ENCODE results near the gene VSTM2B.

DNA sequence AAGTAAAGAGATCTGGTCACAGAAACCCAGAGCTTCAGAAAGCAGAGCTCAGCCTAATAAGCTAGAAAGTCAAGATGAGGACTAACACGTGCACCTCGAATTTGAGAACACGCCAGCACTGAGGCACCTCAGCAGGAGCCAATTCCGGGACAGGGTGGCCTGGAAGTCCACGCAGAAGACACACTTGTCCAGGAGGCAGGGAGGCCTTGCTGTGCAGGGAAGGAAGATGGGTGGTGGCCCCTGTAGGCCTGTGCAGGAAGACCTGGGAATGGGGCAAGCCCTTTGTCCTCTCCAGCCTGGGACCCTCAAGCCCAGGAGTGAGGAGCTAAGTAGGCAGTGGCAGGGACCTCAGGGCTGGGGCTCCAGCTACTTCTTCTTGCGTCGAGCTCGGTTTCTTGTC lies 16.3 kb upstream of the VSTM2B start:
- TF ChIP-seq, protein P1, sequence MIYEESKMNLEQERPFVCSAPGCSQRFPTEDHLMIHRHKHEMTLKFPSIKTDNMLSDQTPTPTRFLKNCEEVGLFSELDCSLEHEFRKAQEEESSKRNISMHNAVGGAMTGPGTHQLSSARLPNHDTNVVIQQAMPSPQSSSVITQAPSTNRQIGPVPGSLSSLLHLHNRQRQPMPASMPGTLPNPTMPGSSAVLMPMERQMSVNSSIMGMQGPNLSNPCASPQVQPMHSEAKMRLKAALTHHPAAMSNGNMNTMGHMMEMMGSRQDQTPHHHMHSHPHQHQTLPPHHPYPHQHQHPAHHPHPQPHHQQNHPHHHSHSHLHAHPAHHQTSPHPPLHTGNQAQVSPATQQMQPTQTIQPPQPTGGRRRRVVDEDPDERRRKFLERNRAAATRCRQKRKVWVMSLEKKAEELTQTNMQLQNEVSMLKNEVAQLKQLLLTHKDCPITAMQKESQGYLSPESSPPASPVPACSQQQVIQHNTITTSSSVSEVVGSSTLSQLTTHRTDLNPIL (CRISPR knock-in tag; IDR thresholded peaks at IDR 0.05; ENCODE audit: low read depth) = no peak
- no peak for TF ChIP-seq ISL1 (CRISPR knock-in tag; IDR thresholded peaks at IDR 0.05)
- TF ChIP-seq, protein P2, sequence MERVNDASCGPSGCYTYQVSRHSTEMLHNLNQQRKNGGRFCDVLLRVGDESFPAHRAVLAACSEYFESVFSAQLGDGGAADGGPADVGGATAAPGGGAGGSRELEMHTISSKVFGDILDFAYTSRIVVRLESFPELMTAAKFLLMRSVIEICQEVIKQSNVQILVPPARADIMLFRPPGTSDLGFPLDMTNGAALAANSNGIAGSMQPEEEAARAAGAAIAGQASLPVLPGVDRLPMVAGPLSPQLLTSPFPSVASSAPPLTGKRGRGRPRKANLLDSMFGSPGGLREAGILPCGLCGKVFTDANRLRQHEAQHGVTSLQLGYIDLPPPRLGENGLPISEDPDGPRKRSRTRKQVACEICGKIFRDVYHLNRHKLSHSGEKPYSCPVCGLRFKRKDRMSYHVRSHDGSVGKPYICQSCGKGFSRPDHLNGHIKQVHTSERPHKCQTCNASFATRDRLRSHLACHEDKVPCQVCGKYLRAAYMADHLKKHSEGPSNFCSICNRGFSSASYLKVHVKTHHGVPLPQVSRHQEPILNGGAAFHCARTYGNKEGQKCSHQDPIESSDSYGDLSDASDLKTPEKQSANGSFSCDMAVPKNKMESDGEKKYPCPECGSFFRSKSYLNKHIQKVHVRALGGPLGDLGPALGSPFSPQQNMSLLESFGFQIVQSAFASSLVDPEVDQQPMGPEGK (CRISPR knock-in tag; IDR thresholded peaks at IDR 0.05; ENCODE audit: borderline replicate concordance) = no peak
- no peak for TF ChIP-seq RARB (CRISPR knock-in tag; IDR thresholded peaks at IDR 0.05)
- TF ChIP-seq ZFP30 (CRISPR knock-in tag; IDR thresholded peaks at IDR 0.05) = no peak
- TF ChIP-seq GLIS3 (CRISPR knock-in tag; IDR thresholded peaks at IDR 0.05) = no peak
- TF ChIP-seq ZNF8 (CRISPR knock-in tag; IDR thresholded peaks at IDR 0.05) = no peak
- no peak for TF ChIP-seq TOX (CRISPR knock-in tag; IDR thresholded peaks at IDR 0.05; ENCODE audit: borderline replicate concordance)
- TF ChIP-seq OSR1 (CRISPR knock-in tag; IDR thresholded peaks at IDR 0.05) = no peak

Measured in SK-N-SH treated with all-trans-retinoic acid at 6 μM for 48 hours (cell line).